ENCODE data around the gene LENG1. TPM values are rescaled to one million over a fixed set of nuclear protein-coding genes. Genes with fewer than 3 reads are reported as not detected.
"Not testable (repeated sequence)": the region's sequence is repeated elsewhere in the genome, so short reads cannot be mapped to it uniquely, and the experiment has no call there.

The LENG1 gene
- polyA plus RNA-seq, 1 donor from 2014 or later: 17.0 TPM

GRCh38 chr19:54207983-54208783 is 48.7 kb upstream of the LENG1 start:
- Histone ChIP-seq H3K9me2 (ENCODE audit: insufficient read depth, low read length) (no peaks in the 10 kb centered on the region), H3K4me3 (ENCODE audit: low read length) (no peak overlapping the region), H3K4me2 (ENCODE audit: low read length) (no peak overlapping the region), H3K9me3 (ENCODE audit: low read length) (no peaks in the 10 kb centered on the region), H2AFZ (ENCODE audit: low read depth, low read length) (no peak overlapping the region), H3K9ac (ENCODE audit: low read length) (no peak overlapping the region), H4K20me1 (ENCODE audit: insufficient read depth) (peaks cover 13% of the 10 kb centered on the region), H3K27ac (ENCODE audit: low read length) (no peak overlapping the region), H3K27me3 (ENCODE audit: insufficient read depth, low read depth, low read length) (no peaks in the 10 kb centered on the region), H3K36me3 (ENCODE audit: insufficient read depth, low read length) (no peaks in the 10 kb centered on the region), H3F3A (ENCODE audit: insufficient read depth, low read length, poor library complexity, severe bottlenecking) (no peaks in the 10 kb centered on the region), H3K79me2 (replicated peaks; ENCODE audit: insufficient read depth, low read length) (peaks cover 25% of the 10 kb centered on the region)
- no peak for TF ChIP-seq MXI1 (conservative IDR thresholded peaks at IDR 0.05; ENCODE audit: poor library complexity, severe bottlenecking)
- no peak for TF ChIP-seq CTCF (IDR thresholded peaks at IDR 0.05; ENCODE audit: poor library complexity, severe bottlenecking)
- TF ChIP-seq POLR2AphosphoS5 (IDR thresholded peaks at IDR 0.05): no peak
- TF ChIP-seq SMC3 (conservative IDR thresholded peaks at IDR 0.05; ENCODE audit: poor library complexity): no peak
- TF ChIP-seq EP300 (conservative IDR thresholded peaks at IDR 0.05; ENCODE audit: poor library complexity, severe bottlenecking): no peak
- no peak for TF ChIP-seq EZH2 (IDR thresholded peaks at IDR 0.05; ENCODE audit: borderline replicate concordance, insufficient read depth, low read length, poor library complexity, severe bottlenecking)
- no peak for TF ChIP-seq TAF1 (IDR thresholded peaks at IDR 0.05; ENCODE audit: low read depth)
- no peak for TF ChIP-seq RAD21 (conservative IDR thresholded peaks at IDR 0.05)

- Histone ChIP-seq H3K4me2 (ENCODE audit: low read length) (no peak overlapping the region), H2AFZ (ENCODE audit: low read depth, low read length) (no peak overlapping the region), H3K4me3 (ENCODE audit: low read length) (no peak overlapping the region), H4K20me1 (ENCODE audit: insufficient read depth) (peaks cover 13% of the 10 kb centered on the region), H3K9me2 (ENCODE audit: insufficient read depth, low read length) (no peaks in the 10 kb centered on the region), H3K79me2 (replicated peaks; ENCODE audit: insufficient read depth, low read length) (peaks cover 31% of the 10 kb centered on the region), H3K9ac (ENCODE audit: low read length) (no peak overlapping the region), H3K36me3 (ENCODE audit: insufficient read depth, low read length) (no peaks in the 10 kb centered on the region), H3K27ac (ENCODE audit: low read length) (no peak overlapping the region), H3K27me3 (ENCODE audit: insufficient read depth, low read depth, low read length) (no peaks in the 10 kb centered on the region), H3F3A (ENCODE audit: insufficient read depth, low read length, poor library complexity, severe bottlenecking) (no peaks in the 10 kb centered on the region), H3K9me3 (ENCODE audit: low read length) (no peaks in the 10 kb centered on the region)
- TF ChIP-seq EP300 (conservative IDR thresholded peaks at IDR 0.05; ENCODE audit: poor library complexity, severe bottlenecking) (no peak), TAF1 (IDR thresholded peaks at IDR 0.05; ENCODE audit: low read depth) (no peak), RAD21 (conservative IDR thresholded peaks at IDR 0.05) (no peak), CTCF (IDR thresholded peaks at IDR 0.05; ENCODE audit: poor library complexity, severe bottlenecking) (no peak), EZH2 (IDR thresholded peaks at IDR 0.05; ENCODE audit: borderline replicate concordance, insufficient read depth, low read length, poor library complexity, severe bottlenecking) (no peak), MXI1 (conservative IDR thresholded peaks at IDR 0.05; ENCODE audit: poor library complexity, severe bottlenecking) (no peak), POLR2AphosphoS5 (IDR thresholded peaks at IDR 0.05) (no peak), REST (IDR thresholded peaks at IDR 0.05; ENCODE audit: borderline replicate concordance) (no peak)
Measured at GRCh38 chr19:54207676-54207982, 48.1 kb upstream of the LENG1 start.

GRCh38 chr19:54207193-54207592 is 47.7 kb upstream of the LENG1 start:
- not testable (repeated sequence) for H3K27ac ChIP-seq (ENCODE audit: low read length); H3K36me3 ChIP-seq (ENCODE audit: insufficient read depth, low read length); H3K9ac ChIP-seq (ENCODE audit: low read length); H3K4me2 ChIP-seq (ENCODE audit: low read length); H2AFZ ChIP-seq (ENCODE audit: low read depth, low read length); H3K9me3 ChIP-seq (ENCODE audit: low read length); H3K9me2 ChIP-seq (ENCODE audit: insufficient read depth, low read length); H3F3A ChIP-seq (ENCODE audit: insufficient read depth, low read length, poor library complexity, severe bottlenecking); H3K4me3 ChIP-seq (ENCODE audit: low read length); H3K27me3 ChIP-seq (ENCODE audit: insufficient read depth, low read depth, low read length)
- Histone ChIP-seq H3K79me2 (replicated peaks; ENCODE audit: insufficient read depth, low read length) (peaks cover 35% of the 10 kb centered on the region), H4K20me1 (ENCODE audit: insufficient read depth) (peaks cover 13% of the 10 kb centered on the region)

Measured in neural cell (in vitro differentiated cells).